ENCODE results near the gene DIP2C.

The DIP2C gene

GRCh38 chr10:691216-691615 is 1.7 kb upstream of the DIP2C start:
- H3K9me3 ChIP-seq (ENCODE audit: insufficient read depth, low read depth, low read length), result peaks cover 4% of the 10 kb centered on the region; the same call in 1 of the 2 replicates
- no peaks in the 10 kb centered on the region for H3K4me1 ChIP-seq (ENCODE audit: insufficient read depth, low read length, poor library complexity, severe bottlenecking)
- no peak overlapping the region for H3K9ac ChIP-seq (ENCODE audit: low read depth, low read length, poor library complexity, severe bottlenecking)
- no peak overlapping the region for H3K4me3 ChIP-seq (ENCODE audit: low read length, poor library complexity, severe bottlenecking)
- H2AFZ ChIP-seq (ENCODE audit: low read length), result no peak overlapping the region
- no peak overlapping the region for H3K4me2 ChIP-seq (ENCODE audit: low read depth, low read length, poor library complexity, severe bottlenecking)
- H3K79me2 ChIP-seq (ENCODE audit: insufficient read depth, low read length), result no peaks in the 10 kb centered on the region
- H4K20me1 ChIP-seq (ENCODE audit: insufficient read depth, low read length, poor library complexity, severe bottlenecking), result no peaks in the 10 kb centered on the region
- no peak for TF ChIP-seq CTCF (conservative IDR thresholded peaks at IDR 0.05; ENCODE audit: low read length)
- TF ChIP-seq EZH2phosphoT487 (IDR thresholded peaks at IDR 0.05; ENCODE audit: borderline replicate concordance), result no peak
- H3K27me3 ChIP-seq (ENCODE audit: insufficient read depth, low read length, poor library complexity, severe bottlenecking), result no peaks in the 10 kb centered on the region
- H3K9me2 ChIP-seq (replicated peaks; ENCODE audit: low read depth, low read length), result no peaks in the 10 kb centered on the region
- no peaks in the 10 kb centered on the region for H3K36me3 ChIP-seq (ENCODE audit: insufficient read depth, low read length)
- no peaks in the 10 kb centered on the region for H3F3A ChIP-seq (ENCODE audit: low read depth)

- H3K27me3 ChIP-seq (ENCODE audit: insufficient read depth, low read length, poor library complexity, severe bottlenecking), result no peaks in the 10 kb centered on the region
- no peaks in the 10 kb centered on the region for H3K4me1 ChIP-seq (ENCODE audit: insufficient read depth, low read length, poor library complexity, severe bottlenecking)
- TF ChIP-seq EZH2phosphoT487 (IDR thresholded peaks at IDR 0.05; ENCODE audit: borderline replicate concordance) (no peak), CTCF (conservative IDR thresholded peaks at IDR 0.05; ENCODE audit: low read length) (no peak)
- peaks cover 4% of the 10 kb centered on the region; the same call in 1 of the 2 replicates for H3K9me3 ChIP-seq (ENCODE audit: insufficient read depth, low read depth, low read length)
- no peak overlapping the region for H3K4me2 ChIP-seq (ENCODE audit: low read depth, low read length, poor library complexity, severe bottlenecking)
- H3K36me3 ChIP-seq (ENCODE audit: insufficient read depth, low read length), result no peaks in the 10 kb centered on the region
- no peaks in the 10 kb centered on the region for H3K79me2 ChIP-seq (ENCODE audit: insufficient read depth, low read length)
- H4K20me1 ChIP-seq (ENCODE audit: insufficient read depth, low read length, poor library complexity, severe bottlenecking), result no peaks in the 10 kb centered on the region
- no peaks in the 10 kb centered on the region for H3K9me2 ChIP-seq (replicated peaks; ENCODE audit: low read depth, low read length)
- no peak overlapping the region for H3K9ac ChIP-seq (ENCODE audit: low read depth, low read length, poor library complexity, severe bottlenecking)
- no peak overlapping the region for H3K4me3 ChIP-seq (ENCODE audit: low read length, poor library complexity, severe bottlenecking)
- no peak overlapping the region for H2AFZ ChIP-seq (ENCODE audit: low read length)
- H3F3A ChIP-seq (ENCODE audit: low read depth), result no peaks in the 10 kb centered on the region
Observed at GRCh38 chr10:690372-691161, 1.1 kb upstream of the DIP2C start.

DNA sequence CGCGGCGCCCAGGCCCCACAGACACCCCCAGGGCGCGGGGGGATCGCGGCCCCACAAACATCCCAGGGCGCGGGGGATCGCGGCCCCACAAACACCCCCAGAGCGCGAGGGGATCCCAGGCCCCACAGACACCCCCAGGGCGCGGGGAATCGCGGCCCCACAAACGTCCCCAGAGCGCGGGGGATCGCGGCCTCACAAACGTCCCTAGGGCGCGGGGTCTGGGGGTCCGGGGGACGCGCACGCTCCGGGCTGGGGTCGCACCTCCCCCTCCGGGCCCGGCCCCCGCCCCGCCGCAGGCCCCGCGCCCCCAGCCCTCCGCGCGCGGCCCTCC is 382 bp downstream of the DIP2C start:
- no peak overlapping the region for H2AFZ ChIP-seq (ENCODE audit: low read length)

More for the DNA sequence above, 382 bp downstream of the DIP2C start:
- no peaks in the 10 kb centered on the region for H3K4me1 ChIP-seq (ENCODE audit: insufficient read depth, low read length, poor library complexity, severe bottlenecking)
- H3K36me3 ChIP-seq (ENCODE audit: insufficient read depth, low read length), result no peaks in the 10 kb centered on the region
- no peaks in the 10 kb centered on the region for H3K9me2 ChIP-seq (replicated peaks; ENCODE audit: low read depth, low read length)
- H3K79me2 ChIP-seq (ENCODE audit: insufficient read depth, low read length), result no peaks in the 10 kb centered on the region
- no peak overlapping the region for H3K4me3 ChIP-seq (ENCODE audit: low read length, poor library complexity, severe bottlenecking)
- peaks cover 7% of the 10 kb centered on the region; the same call in 1 of the 2 replicates for H3K9me3 ChIP-seq (ENCODE audit: insufficient read depth, low read depth, low read length)
- H3K4me2 ChIP-seq (ENCODE audit: low read depth, low read length, poor library complexity, severe bottlenecking), result no peak overlapping the region
- H4K20me1 ChIP-seq (ENCODE audit: insufficient read depth, low read length, poor library complexity, severe bottlenecking), result no peaks in the 10 kb centered on the region
- no peaks in the 10 kb centered on the region for H3F3A ChIP-seq (ENCODE audit: low read depth)
- no peak for TF ChIP-seq EZH2phosphoT487 (IDR thresholded peaks at IDR 0.05; ENCODE audit: borderline replicate concordance)
- no peak for TF ChIP-seq CTCF (conservative IDR thresholded peaks at IDR 0.05; ENCODE audit: low read length)
- H3K27me3 ChIP-seq (ENCODE audit: insufficient read depth, low read length, poor library complexity, severe bottlenecking), result no peaks in the 10 kb centered on the region
- H3K9ac ChIP-seq (ENCODE audit: low read depth, low read length, poor library complexity, severe bottlenecking), result no peak overlapping the region

Measured in Loucy (cell line).